Small intestine (tissue), 7 donors: ENCODE results near the gene AIFM1. TPM values are rescaled to one million over a fixed set of nuclear protein-coding genes. Genes with fewer than 3 reads are reported as not detected.

ENCODE experiments used
- DNase-seq, 2 donors: peaks; one replicate each; pipeline versions ENCODE4 v3.0.0 to v3.0.0-alpha.2; 2013
- FAIRE-seq: peaks from 2 replicates; lab custom pipeline; 2012; peaks lifted over from hg19 to GRCh38; lab: Jason Lieb, UNC
- H3K27ac ChIP-seq, 3 donors: one replicate each; pipeline ENCODE4 v1.5.1; 2013; ENCODE audit warnings: low read length in 2 of 3, mild to moderate bottlenecking in 2 of 3, control low read depth in 1 of 3, inconsistent platforms in 1 of 3, low read depth in 1 of 3, moderate library complexity in 1 of 3
- H3K27me3 ChIP-seq, 3 donors: one replicate each; pipeline ENCODE4 v1.6.1; 2013; ENCODE audit warnings: low read length in 3 of 3, inconsistent platforms in 1 of 3; ENCODE audit not compliant: control insufficient read depth in 3 of 3, insufficient read depth in 3 of 3
- H3K36me3 ChIP-seq, 3 donors: one replicate each; pipeline ENCODE4 v1.6.1; 2013; ENCODE audit warnings: low read length in 3 of 3, inconsistent platforms in 1 of 3, low read depth in 1 of 3, mild to moderate bottlenecking in 1 of 3, moderate library complexity in 1 of 3; ENCODE audit not compliant: control insufficient read depth in 3 of 3, insufficient read depth in 2 of 3
- H3K4me1 ChIP-seq, 3 donors: one replicate each; pipeline ENCODE4 v1.6.1; 2013; ENCODE audit warnings: low read length in 2 of 3, inconsistent platforms in 1 of 3, low read depth in 1 of 3, mild to moderate bottlenecking in 1 of 3, moderate library complexity in 1 of 3; ENCODE audit not compliant: control insufficient read depth in 3 of 3, insufficient read depth in 2 of 3
- H3K4me3 ChIP-seq, 3 donors: one replicate each; pipeline ENCODE4 v1.5.1; 2013; ENCODE audit warnings: low read length in 3 of 3, control low read depth in 1 of 3, inconsistent platforms in 1 of 3, low read depth in 1 of 3, mild to moderate bottlenecking in 1 of 3, moderate library complexity in 1 of 3
- H3K9me3 ChIP-seq, 2 donors: one replicate each; pipeline ENCODE4 v1.6.1; 2013; ENCODE audit warnings: low read depth in 1 of 2, low read length in 1 of 2; ENCODE audit not compliant: control insufficient read depth in 2 of 2, insufficient read depth in 1 of 2
- WGBS, 3 donors: extraction: QIAGEN DNeasy Blood & Tissue Kit; methylation state at CpG; one replicate each; pipeline ENCODE4 v1.1.7; 2013; 5-methylcytosine and 5-hydroxymethylcytosine counted together
- polyA plus RNA-seq, 4 donors: library from polyadenylated mRNA; stranded (reverse) in 3 of 4; unstranded in 1 of 4; fragments of 200-250 nt in 3 of 4; fragments of 120-200 nt in 1 of 4; gene quantifications; one replicate each; pipeline versions ENCODE4 v1.2.1 to v1.2.3, GENCODE V29; 2013
- donor health status: healthy with polysubstance abuse.
- donor health status: control.
- donor health status: control.
- donor health status: Bipolar disorder and iron deficiency.
- donor health status: healthy.

AIFM1 gene
- polyA plus RNA-seq, 4 donors: 47.2 to 92.6 (median 55.6) TPM

DNA sequence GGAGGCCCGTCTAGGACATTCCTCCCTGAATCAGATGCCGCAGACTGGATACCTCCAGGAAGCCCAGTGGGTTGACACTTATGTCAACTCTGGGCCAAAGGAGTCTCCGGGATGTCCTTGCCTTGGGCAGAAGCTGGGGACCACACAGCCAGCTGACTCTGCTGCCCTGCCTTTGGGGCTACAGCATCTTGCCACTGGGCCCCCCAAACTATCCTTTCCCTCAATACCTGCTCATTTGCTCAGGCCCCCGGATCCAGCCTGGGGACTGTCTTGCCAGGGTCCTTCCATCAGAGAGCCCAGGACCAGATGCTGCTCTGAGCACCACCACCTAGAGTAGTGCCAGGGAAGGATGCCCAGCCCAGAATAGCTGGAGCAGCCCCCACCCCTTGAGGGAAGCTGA, 25.2 kb upstream of the AIFM1 start:
- Histone ChIP-seq H3K4me1 (peaks cover 0 to 5% (median 0%) of the 10 kb centered on the region in 3 donors), H3K27ac (no peak overlapping the region), H3K9me3 (no peaks in the 10 kb centered on the region), H3K27me3 (no peaks in the 10 kb centered on the region), H3K4me3 (no peak overlapping the region), H3K36me3 (no peaks in the 10 kb centered on the region)
- 70 to 96% (median 95%) methylated on average over 4 of the region's 4 CpGs for WGBS, 3 donors
- FAIRE-seq: no peak
- no peak for DNase-seq

- FAIRE-seq: no peak
- no peaks in the 10 kb centered on the region for H3K36me3 ChIP-seq
- 64 to 94% (median 70%) methylated on average over 4 of the region's 4 CpGs for WGBS, 3 donors
- DNase-seq: no peak
- no peaks in the 10 kb centered on the region for H3K4me1 ChIP-seq
- no peaks in the 10 kb centered on the region for H3K9me3 ChIP-seq
- no peak overlapping the region for H3K4me3 ChIP-seq
- H3K27me3 ChIP-seq: no peaks in the 10 kb centered on the region
- H3K27ac ChIP-seq: no peak overlapping the region
Measured at GRCh38 chrX:130186651-130187050, 21.0 kb upstream of the AIFM1 start.

DNA sequence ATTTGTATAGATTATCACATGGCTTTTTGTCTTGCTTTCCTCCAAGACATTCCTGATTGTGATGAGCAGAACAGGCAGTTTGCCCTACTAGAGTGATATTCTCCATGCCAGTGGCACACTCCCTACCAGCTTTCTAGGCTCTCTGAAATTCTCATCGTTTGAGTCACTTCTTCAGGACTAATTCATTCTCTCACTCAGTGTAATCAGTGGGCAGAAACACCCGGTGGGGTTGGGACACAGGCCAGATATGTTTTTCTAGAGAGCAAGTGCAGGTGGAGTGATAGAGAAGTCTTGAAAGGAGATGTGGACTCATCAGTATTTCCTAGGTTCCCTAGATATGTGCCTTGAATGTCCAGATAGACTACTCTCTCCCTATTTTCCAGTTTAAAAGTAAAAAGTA, 19.2 kb upstream of the AIFM1 start:
- FAIRE-seq (no peak), DNase-seq (no peak)
- no peaks in the 10 kb centered on the region for H3K4me1 ChIP-seq
- H3K27ac ChIP-seq: no peak overlapping the region
- 23 to 50% (median 29%) methylated on average over 2 of the region's 2 CpGs for WGBS, 3 donors
- no peak overlapping the region for H3K4me3 ChIP-seq
- no peaks in the 10 kb centered on the region for H3K9me3 ChIP-seq
- H3K36me3 ChIP-seq: no peaks in the 10 kb centered on the region
- H3K27me3 ChIP-seq: no peaks in the 10 kb centered on the region

DNA sequence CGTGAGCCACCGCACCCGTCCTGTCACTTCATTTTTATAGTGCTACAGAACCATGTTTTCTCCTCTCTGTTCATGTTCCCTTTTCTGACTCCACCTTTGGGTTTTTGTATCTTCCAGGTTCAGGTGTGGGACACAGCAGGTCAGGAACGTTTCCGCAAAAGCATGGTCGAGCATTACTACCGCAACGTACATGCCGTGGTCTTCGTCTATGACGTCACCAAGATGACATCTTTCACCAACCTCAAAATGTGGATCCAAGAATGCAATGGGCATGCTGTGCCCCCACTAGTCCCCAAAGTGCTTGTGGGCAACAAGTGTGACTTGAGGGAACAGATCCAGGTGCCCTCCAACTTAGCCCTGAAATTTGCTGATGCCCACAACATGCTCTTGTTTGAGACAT, 18.5 kb upstream of the AIFM1 start:
- 87 to 93% (median 91%) methylated on average over 11 of the region's 11 CpGs for WGBS, 3 donors
- DNase-seq: no peak
- FAIRE-seq: no peak

GRCh38 chrX:130179579-130180215, 14.1 kb upstream of the AIFM1 start:
- FAIRE-seq: no peak
- no peak for DNase-seq
- Histone ChIP-seq H3K27me3 (no peaks in the 10 kb centered on the region), H3K4me1 (no peaks in the 10 kb centered on the region), H3K36me3 (no peaks in the 10 kb centered on the region), H3K9me3 (no peaks in the 10 kb centered on the region), H3K27ac (no peak overlapping the region), H3K4me3 (no peak overlapping the region)
- WGBS, 3 donors: 43 to 64% (median 56%) methylated on average over 5 to 7 of the region's 7 CpGs

More for the DNA sequence above, 18.5 kb upstream of the AIFM1 start:
- H3K27me3 ChIP-seq: no peaks in the 10 kb centered on the region
- H3K27ac ChIP-seq: no peak overlapping the region
- no peak overlapping the region for H3K4me3 ChIP-seq
- H3K36me3 ChIP-seq: no peaks in the 10 kb centered on the region
- H3K9me3 ChIP-seq: no peaks in the 10 kb centered on the region
- no peaks in the 10 kb centered on the region for H3K4me1 ChIP-seq

DNA sequence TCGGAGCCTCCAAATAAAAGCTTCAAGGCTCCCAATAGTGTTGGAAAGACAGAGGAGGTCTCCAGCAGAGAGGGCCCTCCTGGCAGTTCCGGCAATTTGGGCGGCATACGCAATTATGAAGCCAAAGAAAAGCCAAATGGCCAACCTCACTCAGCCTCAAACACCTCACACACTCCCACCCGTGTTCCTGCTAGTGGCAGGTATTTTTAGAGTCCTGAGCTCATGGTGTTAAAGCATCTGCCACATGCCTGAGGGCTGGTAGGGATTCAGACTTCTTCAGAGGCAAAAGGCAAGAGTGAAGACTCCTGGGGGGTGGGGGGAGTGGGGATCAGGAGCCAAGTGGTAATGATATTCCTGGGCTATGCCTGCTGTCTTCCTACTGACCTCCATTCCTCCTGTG, 13.5 kb upstream of the AIFM1 start:
- no peak for FAIRE-seq
- 80 to 85% (median 85%) methylated on average over 5 of the region's 5 CpGs for WGBS, 3 donors

GRCh38 chrX:130176942-130177341, 11.3 kb upstream of the AIFM1 start:
- Histone ChIP-seq H3K27ac (no peak overlapping the region), H3K4me3 (no peak overlapping the region), H3K9me3 (no peaks in the 10 kb centered on the region), H3K4me1 (no peaks in the 10 kb centered on the region), H3K36me3 (no peaks in the 10 kb centered on the region), H3K27me3 (peaks cover 0 to 17% (median 0%) of the 10 kb centered on the region in 3 donors)
- 69 to 80% (median 78%) methylated on average over 4 of the region's 4 CpGs for WGBS, 3 donors
- no peak for FAIRE-seq
- DNase-seq: no peak

More for the DNA sequence above, 13.5 kb upstream of the AIFM1 start:
- H3K9me3 ChIP-seq: no peaks in the 10 kb centered on the region
- no peak overlapping the region for H3K4me3 ChIP-seq
- DNase-seq: no peak
- H3K4me1 ChIP-seq: no peaks in the 10 kb centered on the region
- H3K27ac ChIP-seq: no peak overlapping the region
- H3K27me3 ChIP-seq: peaks cover 0 to 2% (median 0%) of the 10 kb centered on the region in 3 donors
- no peaks in the 10 kb centered on the region for H3K36me3 ChIP-seq

- FAIRE-seq: no peak
- H3K9me3 ChIP-seq: no peaks in the 10 kb centered on the region
- peaks cover 0 to 23% (median 0%) of the 10 kb centered on the region in 3 donors for H3K27me3 ChIP-seq
- H3K27ac ChIP-seq: no peak overlapping the region
- H3K4me3 ChIP-seq: no peak overlapping the region
- no peak for DNase-seq
- H3K4me1 ChIP-seq: no peaks in the 10 kb centered on the region
- no peaks in the 10 kb centered on the region for H3K36me3 ChIP-seq
Measured at GRCh38 chrX:130176354-130176776, 10.7 kb upstream of the AIFM1 start.

DNA sequence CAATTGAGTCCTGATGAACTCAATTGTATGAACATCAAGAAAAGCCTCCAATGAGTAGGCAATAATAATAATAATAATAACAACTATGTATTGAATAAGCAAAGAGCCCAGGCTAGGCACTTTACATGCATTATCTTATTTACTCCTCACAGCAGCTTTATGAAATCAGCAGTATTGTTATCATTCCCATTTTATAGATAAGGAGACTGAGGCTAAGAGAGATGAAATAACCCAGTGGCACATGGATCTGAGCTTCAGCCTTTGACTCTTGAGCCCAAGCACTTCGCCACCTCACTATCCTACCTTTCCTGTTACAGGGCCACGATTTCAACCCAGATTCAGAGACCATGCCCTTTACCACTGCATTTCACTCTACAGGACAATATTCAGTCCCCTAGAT, 9.3 kb upstream of the AIFM1 start:
- WGBS, 3 donors: 86 to 100% (median 90%) methylated on average over 2 of the region's 2 CpGs
- Histone ChIP-seq H3K4me1 (no peaks in the 10 kb centered on the region), H3K4me3 (no peak overlapping the region), H3K27me3 (peaks cover 0 to 37% (median 0%) of the 10 kb centered on the region in 3 donors), H3K9me3 (no peaks in the 10 kb centered on the region), H3K36me3 (no peaks in the 10 kb centered on the region), H3K27ac (no peak overlapping the region)
- no peak for FAIRE-seq
- DNase-seq: no peak
